ENCODE measurements around the gene MESD. TPM values are rescaled to one million over a fixed set of nuclear protein-coding genes. Genes with fewer than 3 reads are reported as not detected.

MESD gene
- polyA plus RNA-seq, 1 of the 3 experiments (the other 2 are of a cell fraction): 15.2 TPM

DNA sequence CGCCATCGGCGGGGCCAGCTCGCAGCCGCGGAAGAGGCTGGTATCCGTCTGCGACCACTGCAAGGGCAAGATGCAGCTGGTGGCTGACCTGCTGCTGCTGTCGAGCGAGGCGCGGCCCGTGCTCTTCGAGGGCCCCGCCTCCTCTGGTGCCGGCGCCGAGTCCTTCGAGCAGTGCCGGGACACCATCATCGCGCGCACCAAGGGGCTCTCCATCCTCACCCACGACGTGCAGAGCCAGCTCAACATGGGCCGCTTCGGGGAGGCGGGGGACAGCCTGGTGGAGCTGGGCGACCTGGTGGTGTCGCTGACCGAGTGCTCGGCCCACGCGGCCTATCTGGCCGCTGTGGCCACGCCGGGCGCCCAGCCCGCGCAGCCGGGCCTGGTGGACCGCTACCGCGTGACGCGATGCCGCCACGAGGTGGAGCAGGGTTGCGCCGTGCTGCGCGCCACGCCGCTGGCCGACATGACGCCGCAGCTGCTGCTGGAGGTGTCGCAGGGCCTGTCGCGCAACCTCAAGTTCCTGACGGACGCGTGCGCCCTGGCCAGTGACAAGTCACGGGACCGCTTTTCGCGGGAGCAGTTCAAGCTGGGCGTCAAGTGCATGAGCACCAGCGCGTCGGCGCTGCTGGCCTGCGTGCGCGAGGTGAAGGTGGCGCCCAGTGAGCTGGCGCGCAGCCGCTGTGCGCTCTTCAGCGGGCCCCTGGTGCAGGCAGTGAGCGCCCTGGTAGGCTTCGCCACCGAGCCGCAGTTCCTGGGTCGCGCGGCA lies 12.9 kb upstream of the MESD start:
- Histone ChIP-seq H3K9ac (peak overlapping the region; percentile 96; the same call in 1 of the 2 replicates), H3K27ac (ENCODE audit: low read depth in 2 of 2, low read length in 1 of 2) (no peak overlapping the region)
- WGBS (ENCODE audit: low lambda C conversion rate): 94% methylated on average over 41 of the region's 89 CpGs

DNA sequence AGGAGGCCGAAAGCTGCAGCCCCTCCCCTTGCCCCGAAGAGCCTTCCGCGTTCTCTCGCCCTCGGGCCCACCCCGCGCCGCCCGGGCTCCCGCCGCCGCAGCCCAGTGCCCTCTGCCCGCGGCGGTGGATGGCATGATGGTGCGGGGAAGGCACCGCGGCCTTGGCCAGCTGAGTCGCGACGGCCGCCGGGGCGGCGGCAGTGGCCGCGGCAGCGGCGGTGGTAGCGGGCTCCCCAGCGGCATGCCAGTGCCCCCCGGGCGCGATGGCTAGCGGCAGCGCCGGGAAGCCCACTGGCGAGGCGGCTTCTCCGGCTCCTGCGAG lies 12.4 kb upstream of the MESD start:
- Histone ChIP-seq H3K9me3 (no peaks in the 10 kb centered on the region), H2AFZ (ENCODE audit: low read depth) (no peak overlapping the region), H3K27me3 (ENCODE audit: insufficient read depth) (no peaks in the 10 kb centered on the region), H3K4me2 (peak overlapping the region; percentile 91), H3K9ac (peak overlapping the region; percentile 96; the same call in 1 of the 2 replicates), H4K20me1 (ENCODE audit: insufficient read depth) (peaks cover 38% of the 10 kb centered on the region), H3F3A (replicated peaks; ENCODE audit: insufficient read depth) (peaks cover 12% of the 10 kb centered on the region), H3K4me3 (ENCODE audit: low read depth in 2 of 2, low read length in 1 of 2) (peak overlapping the region; percentile 89 to 97), H3K4me1 (ENCODE audit: control insufficient read depth in 1 of 2, insufficient read depth in 2 of 2, low read depth in 1 of 2, low read length in 1 of 2) (peaks cover 11 to 16% of the 10 kb centered on the region in 2 experiments; a peak in 3 of 4 replicates), H3K79me2 (ENCODE audit: insufficient read depth) (peaks cover 60% of the 10 kb centered on the region), H3K27ac (ENCODE audit: low read depth in 2 of 2, low read length in 1 of 2) (peak overlapping the region in 1 of 2 experiments; percentile 45; a peak in 1 of 4 replicates), H3K9me2 (no peaks in the 10 kb centered on the region), H3K36me3 (replicated peaks in 1 of 2; ENCODE audit: control insufficient read depth in 1 of 2, insufficient read depth in 2 of 2, low read length in 1 of 2) (peaks cover 22 to 32% of the 10 kb centered on the region in 2 experiments)
- DNase-seq: peak; percentile 75
- POLR2A ChIA-PET: interaction anchor here (1.0 to 1.3 kb wide), 2 partner anchors 11 to 18 kb away, joined by 3 to 4 read pairs; no protein-coding TSS in a partner anchor
- 15% methylated on average over 8 of the region's 42 CpGs for WGBS (ENCODE audit: low lambda C conversion rate)
- TF ChIP-seq GATA2 (CRISPR knock-in tag; IDR thresholded peaks at IDR 0.05): no peak
- 0 out of 2 replicates have a peak, but pooled peaks have one; percentile 38 for TF ChIP-seq ELF1 (IDR thresholded peaks at IDR 0.05)
- no peak for TF ChIP-seq MEF2A (IDR thresholded peaks at IDR 0.05; ENCODE audit: borderline replicate concordance, low read depth)
- CTCF ChIA-PET: interaction anchor here (1.1 to 2.4 kb wide), 5 partner anchors 9 to 265 kb away, joined by 3 to 9 read pairs (median 5); no protein-coding TSS in a partner anchor

More for the DNA sequence above, 12.9 kb upstream of the MESD start:
- ChIA-PET CTCF (interaction anchor here (1.1 to 2.4 kb wide), 5 partner anchors 9 to 264 kb away, joined by 3 to 9 read pairs (median 5); no protein-coding TSS in a partner anchor), POLR2A (interaction anchor here (1.0 to 1.3 kb wide), 2 partner anchors 12 to 18 kb away, joined by 3 to 4 read pairs; no protein-coding TSS in a partner anchor)
- peaks cover 66% of the 10 kb centered on the region for H3K79me2 ChIP-seq (ENCODE audit: insufficient read depth)
- H3K27me3 ChIP-seq (ENCODE audit: insufficient read depth): no peaks in the 10 kb centered on the region
- TF ChIP-seq, protein P1, sequence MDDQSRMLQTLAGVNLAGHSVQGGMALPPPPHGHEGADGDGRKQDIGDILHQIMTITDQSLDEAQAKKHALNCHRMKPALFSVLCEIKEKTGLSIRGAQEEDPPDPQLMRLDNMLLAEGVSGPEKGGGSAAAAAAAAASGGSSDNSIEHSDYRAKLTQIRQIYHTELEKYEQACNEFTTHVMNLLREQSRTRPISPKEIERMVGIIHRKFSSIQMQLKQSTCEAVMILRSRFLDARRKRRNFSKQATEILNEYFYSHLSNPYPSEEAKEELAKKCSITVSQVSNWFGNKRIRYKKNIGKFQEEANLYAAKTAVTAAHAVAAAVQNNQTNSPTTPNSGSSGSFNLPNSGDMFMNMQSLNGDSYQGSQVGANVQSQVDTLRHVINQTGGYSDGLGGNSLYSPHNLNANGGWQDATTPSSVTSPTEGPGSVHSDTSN (IDR thresholded peaks at IDR 0.05): no peak
- no peak for TF ChIP-seq ELF1 (IDR thresholded peaks at IDR 0.05)
- no peak for TF ChIP-seq FOSL2 (IDR thresholded peaks at IDR 0.05; ENCODE audit: borderline replicate concordance, low read depth)
- TF ChIP-seq POLR2AphosphoS5 (IDR thresholded peaks at IDR 0.05; ENCODE audit: low read depth, low read length): no peak
- TF ChIP-seq NFIC (IDR thresholded peaks at IDR 0.05; ENCODE audit: borderline replicate concordance): no peak
- TF ChIP-seq TCF12 (IDR thresholded peaks at IDR 0.05): no peak
- TF ChIP-seq, protein P2, sequence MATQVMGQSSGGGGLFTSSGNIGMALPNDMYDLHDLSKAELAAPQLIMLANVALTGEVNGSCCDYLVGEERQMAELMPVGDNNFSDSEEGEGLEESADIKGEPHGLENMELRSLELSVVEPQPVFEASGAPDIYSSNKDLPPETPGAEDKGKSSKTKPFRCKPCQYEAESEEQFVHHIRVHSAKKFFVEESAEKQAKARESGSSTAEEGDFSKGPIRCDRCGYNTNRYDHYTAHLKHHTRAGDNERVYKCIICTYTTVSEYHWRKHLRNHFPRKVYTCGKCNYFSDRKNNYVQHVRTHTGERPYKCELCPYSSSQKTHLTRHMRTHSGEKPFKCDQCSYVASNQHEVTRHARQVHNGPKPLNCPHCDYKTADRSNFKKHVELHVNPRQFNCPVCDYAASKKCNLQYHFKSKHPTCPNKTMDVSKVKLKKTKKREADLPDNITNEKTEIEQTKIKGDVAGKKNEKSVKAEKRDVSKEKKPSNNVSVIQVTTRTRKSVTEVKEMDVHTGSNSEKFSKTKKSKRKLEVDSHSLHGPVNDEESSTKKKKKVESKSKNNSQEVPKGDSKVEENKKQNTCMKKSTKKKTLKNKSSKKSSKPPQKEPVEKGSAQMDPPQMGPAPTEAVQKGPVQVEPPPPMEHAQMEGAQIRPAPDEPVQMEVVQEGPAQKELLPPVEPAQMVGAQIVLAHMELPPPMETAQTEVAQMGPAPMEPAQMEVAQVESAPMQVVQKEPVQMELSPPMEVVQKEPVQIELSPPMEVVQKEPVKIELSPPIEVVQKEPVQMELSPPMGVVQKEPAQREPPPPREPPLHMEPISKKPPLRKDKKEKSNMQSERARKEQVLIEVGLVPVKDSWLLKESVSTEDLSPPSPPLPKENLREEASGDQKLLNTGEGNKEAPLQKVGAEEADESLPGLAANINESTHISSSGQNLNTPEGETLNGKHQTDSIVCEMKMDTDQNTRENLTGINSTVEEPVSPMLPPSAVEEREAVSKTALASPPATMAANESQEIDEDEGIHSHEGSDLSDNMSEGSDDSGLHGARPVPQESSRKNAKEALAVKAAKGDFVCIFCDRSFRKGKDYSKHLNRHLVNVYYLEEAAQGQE (IDR thresholded peaks at IDR 0.05; ENCODE audit: low read depth, low read length): no peak
- no peak for TF ChIP-seq EP300 (IDR thresholded peaks at IDR 0.05; ENCODE audit: borderline replicate concordance in 1 of 2, low read depth in 1 of 2, low read length in 1 of 2)
- no peak for TF ChIP-seq EZH2phosphoT487 (IDR thresholded peaks at IDR 0.05; ENCODE audit: borderline replicate concordance, low read depth)
- no peak overlapping the region for H2AFZ ChIP-seq (ENCODE audit: low read depth)
- H3K4me3 ChIP-seq (ENCODE audit: low read depth in 2 of 2, low read length in 1 of 2): peak overlapping the region; percentile 89 to 97
- peaks cover 22 to 36% of the 10 kb centered on the region in 2 experiments for H3K36me3 ChIP-seq (replicated peaks in 1 of 2; ENCODE audit: control insufficient read depth in 1 of 2, insufficient read depth in 2 of 2, low read length in 1 of 2)
- no peaks in the 10 kb centered on the region for H3K9me2 ChIP-seq
- peaks cover 11% of the 10 kb centered on the region for H3F3A ChIP-seq (replicated peaks; ENCODE audit: insufficient read depth)
- peaks cover 11 to 16% of the 10 kb centered on the region in 2 experiments; a peak in 3 of 4 replicates for H3K4me1 ChIP-seq (ENCODE audit: control insufficient read depth in 1 of 2, insufficient read depth in 2 of 2, low read depth in 1 of 2, low read length in 1 of 2)
- peaks cover 43% of the 10 kb centered on the region for H4K20me1 ChIP-seq (ENCODE audit: insufficient read depth)
- H3K4me2 ChIP-seq: peak overlapping the region; percentile 91
- no peak for DNase-seq
- H3K9me3 ChIP-seq: no peaks in the 10 kb centered on the region
